Activated CD4-positive, alpha-beta T cell treated with anti-CD3 and anti-CD28 coated beads, Interleukin-2, Interleukin-6, amounts not matched to agents 100 ng/mL and 50 ng/mL, durations not matched to agents 16 hours and 8 hours (primary cell): ENCODE data around the gene LETMD1.
"Not testable (repeated sequence)": the region's sequence is repeated elsewhere in the genome, so short reads cannot be mapped to it uniquely, and the experiment has no call there.

Source experiments
- DNase-seq: peaks from one replicate; pipeline ENCODE4 v3.0.0-alpha.2; 2020

Gene LETMD1, protein sequence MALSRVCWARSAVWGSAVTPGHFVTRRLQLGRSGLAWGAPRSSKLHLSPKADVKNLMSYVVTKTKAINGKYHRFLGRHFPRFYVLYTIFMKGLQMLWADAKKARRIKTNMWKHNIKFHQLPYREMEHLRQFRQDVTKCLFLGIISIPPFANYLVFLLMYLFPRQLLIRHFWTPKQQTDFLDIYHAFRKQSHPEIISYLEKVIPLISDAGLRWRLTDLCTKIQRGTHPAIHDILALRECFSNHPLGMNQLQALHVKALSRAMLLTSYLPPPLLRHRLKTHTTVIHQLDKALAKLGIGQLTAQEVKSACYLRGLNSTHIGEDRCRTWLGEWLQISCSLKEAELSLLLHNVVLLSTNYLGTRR

GRCh38 chr12:51047655-51048540 lies at the start of gene LETMD1:
LETMD1 (plus strand) TSS chr12:51048327; CDS start chr12:51048357, 30 bp downstream.
- peak; percentile 96 for DNase-seq

DNA sequence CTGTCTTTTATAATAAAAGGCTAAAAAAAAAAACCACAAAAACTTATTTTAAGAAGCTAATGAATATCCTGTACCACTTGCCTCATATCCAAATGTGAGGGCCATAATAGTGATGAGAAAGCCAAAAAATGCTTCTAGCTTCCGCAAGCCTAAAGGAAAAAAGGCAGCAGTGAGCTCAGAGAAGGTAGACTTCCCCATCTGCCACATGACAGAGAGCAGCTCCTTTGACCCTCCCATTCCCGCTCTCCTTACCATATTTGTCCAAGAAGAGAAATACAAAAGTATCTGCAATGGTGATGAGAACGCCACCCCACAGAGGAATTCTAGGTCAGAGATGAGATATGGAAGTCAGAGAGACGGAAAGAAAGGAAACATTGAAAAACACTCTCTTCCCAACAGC lies 49.0 kb upstream of the LETMD1 start:
- no peak for DNase-seq

- DNase-seq: no peak
Measured at GRCh38 chr12:51000245-51000644, 47.9 kb upstream of the LETMD1 start.

- no peak for DNase-seq
Measured at GRCh38 chr12:51001799-51002198, 46.3 kb upstream of the LETMD1 start.

DNA sequence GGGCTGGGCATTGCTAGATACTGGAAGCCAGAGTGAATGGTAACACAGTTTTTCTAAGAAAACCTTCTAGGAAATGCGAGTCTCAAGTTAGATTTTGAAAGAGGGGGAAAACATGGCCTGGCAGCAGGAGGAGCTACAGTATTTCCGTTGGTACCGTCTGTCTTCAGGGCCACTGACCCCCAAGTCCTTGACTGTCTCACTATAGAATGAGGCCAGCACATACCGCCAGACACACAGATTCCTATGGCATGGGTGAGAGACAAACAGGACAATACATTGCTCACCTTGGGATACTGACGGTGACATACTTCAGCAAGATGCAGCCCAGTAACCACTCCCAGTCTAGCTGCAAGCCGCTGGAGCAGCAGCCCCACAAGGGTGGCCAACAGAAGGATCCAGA lies 43.6 kb upstream of the LETMD1 start:
- DNase-seq: no peak

DNA sequence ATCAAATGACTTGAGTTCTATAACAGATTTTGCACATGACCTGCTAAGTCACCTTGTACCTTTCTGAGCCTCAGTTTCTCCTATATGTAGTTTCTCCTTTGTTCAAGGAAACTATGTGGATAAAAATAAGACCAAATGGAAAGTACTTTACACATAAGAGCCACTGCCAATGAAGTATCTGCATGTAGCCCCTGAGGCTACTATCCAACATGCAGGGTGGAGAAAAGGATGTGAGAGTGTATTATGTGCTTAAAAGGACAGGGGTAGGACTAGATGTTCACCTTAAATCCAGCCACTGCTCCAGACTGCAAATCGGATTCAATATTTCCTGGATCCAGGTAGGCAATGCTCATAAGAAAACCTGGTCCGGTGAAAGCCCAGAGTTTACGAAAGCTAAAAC lies 43.1 kb upstream of the LETMD1 start:
- DNase-seq: no peak

GRCh38 chr12:51005671-51006070 lies 42.5 kb upstream of the LETMD1 start:
- DNase-seq: no peak

DNA sequence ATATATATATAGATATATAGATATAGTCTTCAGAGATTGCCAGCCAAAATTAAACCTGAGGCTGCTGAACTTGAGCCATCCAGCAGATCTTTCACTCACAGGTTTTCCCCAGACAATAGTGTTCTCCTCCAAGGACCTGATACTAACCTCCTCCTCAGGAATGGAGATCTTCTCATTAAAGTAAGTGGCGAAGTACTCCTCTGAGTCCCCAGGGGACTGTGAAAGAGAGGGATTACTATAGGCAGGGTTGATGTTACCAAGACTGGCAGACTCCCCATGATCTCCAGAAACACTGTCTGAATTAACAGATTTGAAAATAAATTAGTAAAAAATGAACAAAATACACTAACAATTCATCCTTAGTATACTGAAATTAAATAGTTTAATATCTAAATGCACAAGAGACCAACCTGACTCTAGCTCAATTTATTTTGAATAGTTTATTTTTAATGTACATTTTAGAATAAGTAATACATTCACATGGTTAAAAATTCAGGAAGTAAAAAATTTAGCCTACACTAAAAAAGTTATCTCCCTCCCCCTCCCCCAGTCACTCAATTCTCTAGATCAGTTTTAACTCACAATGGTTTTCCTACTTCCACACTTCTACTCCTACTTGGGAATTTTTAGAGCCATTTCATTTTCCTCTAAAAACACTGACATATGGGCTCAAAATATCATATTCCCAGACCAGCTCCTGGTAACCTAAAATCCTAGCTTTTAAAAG lies 39.6 kb upstream of the LETMD1 start:
- DNase-seq: no peak

GRCh38 chr12:51009056-51009440 lies 39.1 kb upstream of the LETMD1 start:
- DNase-seq: peak; percentile 62

- no peak for DNase-seq
Measured at GRCh38 chr12:51011955-51012354, 36.2 kb upstream of the LETMD1 start.

- DNase-seq: no peak
Measured at GRCh38 chr12:51012570-51013236, 35.4 kb upstream of the LETMD1 start.

- no peak for DNase-seq
Measured at GRCh38 chr12:51013441-51013840, 34.7 kb upstream of the LETMD1 start.

- DNase-seq: not testable (repeated sequence)
Measured at GRCh38 chr12:51014467-51014866, 33.7 kb upstream of the LETMD1 start.

GRCh38 chr12:51017452-51017851 lies 30.7 kb upstream of the LETMD1 start:
- no peak for DNase-seq

DNA sequence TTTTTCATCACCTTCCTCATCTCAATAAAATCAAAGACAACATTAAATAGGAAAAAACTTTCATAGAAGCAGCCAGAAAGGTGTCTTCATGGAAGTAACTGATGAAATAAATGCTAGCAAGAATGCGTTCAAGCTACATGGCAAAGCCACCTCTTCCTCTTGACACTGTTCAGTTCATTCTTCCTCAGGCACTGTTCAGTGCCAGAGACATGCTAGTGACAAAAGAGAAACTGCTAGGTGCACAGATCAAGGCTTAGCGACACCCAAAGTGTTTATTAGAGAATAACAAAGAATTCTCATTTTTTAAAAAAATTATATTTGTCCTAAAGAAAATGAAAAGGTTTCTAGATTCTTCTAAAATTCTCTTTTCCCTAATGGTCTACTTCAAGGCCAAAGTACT lies 29.2 kb upstream of the LETMD1 start:
- DNase-seq: no peak

DNA sequence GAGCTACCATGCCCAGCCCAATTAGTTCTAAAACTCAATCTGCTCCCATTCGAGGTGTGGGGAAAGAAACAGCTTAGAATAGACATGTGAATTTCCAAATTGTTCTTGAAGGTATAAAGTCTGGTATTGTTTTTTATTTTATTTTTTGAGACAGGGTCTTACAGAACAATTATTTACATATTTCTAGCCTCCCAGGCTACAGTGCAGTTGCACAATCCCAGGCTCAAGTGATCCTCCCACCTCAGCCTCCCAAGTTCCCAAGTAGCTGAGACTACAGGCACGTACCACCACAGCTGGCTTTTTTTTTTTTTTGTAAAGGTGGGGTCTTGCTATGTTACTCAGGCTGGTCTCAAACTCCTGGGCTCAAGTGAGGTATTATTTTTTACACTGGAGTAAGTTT lies 28.2 kb upstream of the LETMD1 start:
- DNase-seq: no peak

DNA sequence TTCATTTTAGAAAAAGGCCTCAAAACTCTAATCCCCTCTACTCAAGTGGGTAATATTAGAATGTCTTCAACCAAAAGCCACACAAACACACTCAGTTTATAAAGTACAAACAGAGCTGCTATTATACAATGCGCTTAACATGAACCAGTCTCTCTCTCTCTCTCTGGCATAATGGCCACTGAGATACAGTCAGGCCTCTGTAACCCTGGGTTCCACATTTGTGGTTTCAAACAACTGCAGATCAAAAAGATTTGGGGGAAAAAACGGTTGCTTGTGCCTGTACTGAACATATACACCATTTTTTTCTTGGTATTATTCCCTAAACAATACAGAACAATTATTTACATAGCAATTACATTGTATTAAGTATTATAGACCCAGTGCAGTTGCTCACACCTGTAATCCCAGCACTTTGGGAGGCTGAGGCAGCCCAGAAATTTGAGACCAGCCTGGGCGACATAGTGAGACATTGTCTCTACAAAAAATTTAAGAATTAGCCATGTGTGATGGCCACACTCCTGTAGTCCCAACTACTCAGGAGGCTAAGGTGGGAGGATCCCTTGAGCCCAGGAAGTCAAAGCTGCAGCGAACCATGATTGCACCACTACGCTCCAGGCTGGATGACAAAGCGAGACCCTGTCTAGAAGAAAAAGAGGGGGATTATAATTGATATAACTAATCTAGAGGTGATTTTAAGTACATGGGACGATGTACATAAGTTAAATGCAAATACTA lies 27.5 kb upstream of the LETMD1 start:
- no peak for DNase-seq

- DNase-seq: peak; percentile 29
Measured at GRCh38 chr12:51021694-51022093, 26.4 kb upstream of the LETMD1 start.

- DNase-seq: no peak
Measured at GRCh38 chr12:51023625-51024382, 24.3 kb upstream of the LETMD1 start.

DNA sequence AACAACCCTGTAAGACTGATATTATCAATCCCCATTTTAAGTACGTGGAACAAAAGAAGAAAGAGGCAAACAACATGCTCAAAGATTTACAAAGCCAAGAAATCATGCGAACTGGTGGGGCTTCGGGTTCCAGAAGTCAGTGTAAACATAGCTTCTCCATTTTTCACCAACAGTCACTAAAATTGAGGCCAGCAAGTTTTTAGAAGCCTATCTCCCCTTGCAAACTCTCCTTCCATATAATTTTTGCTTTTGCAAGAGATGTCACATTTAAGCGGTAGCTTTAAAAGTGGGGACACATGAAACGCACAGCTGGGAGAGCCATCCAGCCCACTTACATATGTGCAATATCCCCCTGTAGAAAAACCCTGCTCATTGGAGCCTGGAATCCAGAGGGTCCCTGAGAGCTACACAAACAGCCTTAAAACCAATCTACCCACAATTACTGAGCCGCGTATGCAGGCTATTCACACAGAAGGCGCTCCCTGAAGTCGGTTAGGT lies 22.7 kb upstream of the LETMD1 start:
- DNase-seq: no peak
